H1 (cell line): ENCODE measurements around the gene ABCF2.

Experiments
- CHD2 ChIP-seq: IDR thresholded peaks from 2 replicates; pipeline ENCODE4 v1.6.1; 2012; ENCODE audit warnings: low read length, improper control_type of control experiment
- JUN ChIP-seq: IDR thresholded peaks from 2 replicates; pipeline ENCODE4 v1.6.1; 2011; ENCODE audit warnings: low read depth, mild to moderate bottlenecking, improper control_type of control experiment, low read length
- KDM5A ChIP-seq: fragments of 200-600 bp; IDR thresholded peaks from 2 replicates; pipeline ENCODE4 v1.7.1; 2012; ENCODE audit warnings: mild to moderate bottlenecking, low read length, inconsistent platforms, mixed read lengths
- TAF1 ChIP-seq: IDR thresholded peaks from 2 replicates; pipeline ENCODE4 v1.6.1; 2011; ENCODE audit warnings: mild to moderate bottlenecking, low read depth, low read length
- TF ChIP-seq, protein P1 (sequence below), 3 experiments: IDR thresholded peaks; 1 replicate in 2 of 3; 2 replicates in 1 of 3; pipeline versions ENCODE4 v1.5.1 to v1.6.1; 2011; ENCODE audit warnings: low read length in 3 of 3, mild to moderate bottlenecking in 3 of 3, inconsistent platforms in 2 of 3, low read depth in 1 of 3, moderate library complexity in 1 of 3; ENCODE audit not compliant: insufficient read depth in 1 of 3; ENCODE audit errors: control extremely low read depth in 1 of 3

- TF ChIP-seq, protein P1, sequence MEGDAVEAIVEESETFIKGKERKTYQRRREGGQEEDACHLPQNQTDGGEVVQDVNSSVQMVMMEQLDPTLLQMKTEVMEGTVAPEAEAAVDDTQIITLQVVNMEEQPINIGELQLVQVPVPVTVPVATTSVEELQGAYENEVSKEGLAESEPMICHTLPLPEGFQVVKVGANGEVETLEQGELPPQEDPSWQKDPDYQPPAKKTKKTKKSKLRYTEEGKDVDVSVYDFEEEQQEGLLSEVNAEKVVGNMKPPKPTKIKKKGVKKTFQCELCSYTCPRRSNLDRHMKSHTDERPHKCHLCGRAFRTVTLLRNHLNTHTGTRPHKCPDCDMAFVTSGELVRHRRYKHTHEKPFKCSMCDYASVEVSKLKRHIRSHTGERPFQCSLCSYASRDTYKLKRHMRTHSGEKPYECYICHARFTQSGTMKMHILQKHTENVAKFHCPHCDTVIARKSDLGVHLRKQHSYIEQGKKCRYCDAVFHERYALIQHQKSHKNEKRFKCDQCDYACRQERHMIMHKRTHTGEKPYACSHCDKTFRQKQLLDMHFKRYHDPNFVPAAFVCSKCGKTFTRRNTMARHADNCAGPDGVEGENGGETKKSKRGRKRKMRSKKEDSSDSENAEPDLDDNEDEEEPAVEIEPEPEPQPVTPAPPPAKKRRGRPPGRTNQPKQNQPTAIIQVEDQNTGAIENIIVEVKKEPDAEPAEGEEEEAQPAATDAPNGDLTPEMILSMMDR (IDR thresholded peaks at IDR 0.05; ENCODE audit: control extremely low read depth in 1 of 3, insufficient read depth in 1 of 3, low read depth in 1 of 3, low read length in 3 of 3) = no peak
- TF ChIP-seq CHD2 = no peak
- TF ChIP-seq JUN = no peak
- no peak for TF ChIP-seq KDM5A
- no peak for TF ChIP-seq TAF1
These were observed 18.6 kb downstream of the ABCF2 start for GRCh38 chr7:151208253-151208862.
